CD4-positive, alpha-beta memory T cell (primary cell): ENCODE data around the gene ASTN2. TPM values are rescaled to one million over a fixed set of nuclear protein-coding genes. Genes with fewer than 3 reads are reported as not detected.

Source experiments
- CTCF ChIA-PET: fragments of 350-600 bp; sonication (Branson Sonifier 250); formaldehyde crosslinking; loops from one replicate; lab custom pipeline; 2021; ENCODE audit warnings: inconsistent platforms; ENCODE audit not compliant: partially characterized antibody; lab: Charles Lee
- POLR2A ChIA-PET: fragments of 350-600 bp; sonication (Branson Sonifier 250); formaldehyde crosslinking; loops from one replicate; lab custom pipeline; 2021; ENCODE audit not compliant: partially characterized antibody; lab: Charles Lee
- DNase-seq, 5 donors: peaks; one replicate each; pipeline versions ENCODE4 v3.0.0 to v3.0.0-alpha.2; 2020 to 2022; ENCODE audit warnings: mixed read lengths in 1 of 5
- H3K27ac ChIP-seq: one replicate; pipeline ENCODE4 v1.7.0; 2013; ENCODE audit warnings: low read depth, low read length
- H3K27me3 ChIP-seq: 2 replicates; pipeline ENCODE4 v1.7.0; 2013; ENCODE audit warnings: mild to moderate bottlenecking, low read length, moderate library complexity; ENCODE audit not compliant: insufficient read depth
- H3K36me3 ChIP-seq: 2 replicates; pipeline ENCODE4 v1.7.0; 2013; ENCODE audit warnings: mild to moderate bottlenecking, low read length, moderate library complexity; ENCODE audit not compliant: insufficient read depth
- H3K4me1 ChIP-seq: 2 replicates; pipeline ENCODE4 v1.7.0; 2013; ENCODE audit warnings: mild to moderate bottlenecking, low read length, moderate library complexity; ENCODE audit not compliant: insufficient read depth
- H3K4me3 ChIP-seq, 2 donors: one replicate each; pipeline ENCODE4 v1.7.0; 2013; ENCODE audit warnings: low read length in 2 of 2, mild to moderate bottlenecking in 1 of 2
- H3K9me3 ChIP-seq, 2 donors: one replicate each; pipeline ENCODE4 v1.7.0; 2013; ENCODE audit warnings: low read length in 2 of 2, control low read depth in 1 of 2; ENCODE audit not compliant: control insufficient read depth in 1 of 2
- H3K27ac Mint-ChIP-seq, 7 donors: one replicate each; pipeline ENCODE4 v1.8.0; 2020 to 2021; ENCODE audit warnings: mixed read lengths in 7 of 7, mild to moderate bottlenecking in 6 of 7, inconsistent platforms in 3 of 7, moderate library complexity in 3 of 7
- H3K27me3 Mint-ChIP-seq, 2 donors: one replicate each; pipeline ENCODE4 v1.8.0; 2020 to 2021; ENCODE audit warnings: mixed read lengths in 2 of 2
- H3K36me3 Mint-ChIP-seq, 2 donors: one replicate each; pipeline ENCODE4 v1.8.0; 2020 to 2021; ENCODE audit warnings: mixed read lengths in 2 of 2, inconsistent platforms in 1 of 2, mild to moderate bottlenecking in 1 of 2
- H3K4me1 Mint-ChIP-seq, 4 donors: one replicate each; pipeline ENCODE4 v1.8.0; 2020 to 2021; ENCODE audit warnings: mixed read lengths in 4 of 4, mild to moderate bottlenecking in 1 of 4
- H3K4me3 Mint-ChIP-seq, 8 donors: one replicate each; pipeline ENCODE4 v1.8.0; 2020 to 2021; ENCODE audit warnings: mixed read lengths in 8 of 8, mild to moderate bottlenecking in 7 of 8, moderate library complexity in 6 of 8, inconsistent platforms in 3 of 8
- H3K9me3 Mint-ChIP-seq, 8 donors: one replicate each; pipeline ENCODE4 v1.8.0; 2020 to 2021; ENCODE audit warnings: mixed read lengths in 8 of 8, mild to moderate bottlenecking in 5 of 8, inconsistent platforms in 3 of 8, moderate library complexity in 1 of 8
- intact Hi-C: fragments of 100-400 bp; cut with micrococcal nuclease; formaldehyde crosslinking; loops from one replicate; pipeline ENCODE4 v1.15.1; 2023
- polyA plus RNA-seq, 2 donors: library from polyadenylated mRNA; unstranded; fragments of 300-500 nt; fragmentation: Illumina TruSeq; gene quantifications; one replicate each; pipeline ENCODE4 v1.2.3, GENCODE V29; 2021
- total RNA-seq, 2 experiments: library from RNA; stranded (reverse); gene quantifications; one replicate each; pipeline ENCODE4 v1.2.3, GENCODE V29; 2021

ASTN2 gene
- total and polyA plus RNA-seq, 4 experiments from 2014 or later = 2.7 to 5.9 (median 4.8) TPM

DNA sequence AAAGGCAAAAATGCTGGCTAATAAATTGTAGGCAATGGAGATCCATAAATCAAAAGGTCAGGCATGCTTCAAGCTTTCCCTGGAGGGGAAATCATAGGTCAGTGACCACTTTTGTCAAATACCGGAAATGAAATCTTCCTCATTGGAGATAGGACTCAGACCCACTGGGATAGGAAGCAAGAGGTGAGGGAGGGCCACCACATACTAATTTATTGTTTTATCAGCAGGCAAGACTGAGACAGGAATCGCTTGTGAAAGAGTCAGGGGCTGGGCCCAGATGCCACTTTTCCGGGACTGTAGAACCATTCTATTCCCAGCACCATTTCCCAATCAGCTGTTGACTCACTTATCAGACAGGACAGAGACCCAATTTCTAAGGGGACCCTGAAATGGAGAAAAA is 984.0 kb downstream of the ASTN2 start:
- H3K4me1 ChIP-seq = no peaks in the 10 kb centered on the region
- H3K9me3 Mint-ChIP-seq = peaks cover 0 to 5% (median 0%) of the 10 kb centered on the region in 8 donors

GRCh38 chr9:116425244-116425643 is 989.6 kb downstream of the ASTN2 start:
- no peaks in the 10 kb centered on the region for H3K27me3 ChIP-seq
- DNase-seq = no peak
- Mint-ChIP-seq H3K27me3 (no peaks in the 10 kb centered on the region), H3K4me3 (no peak overlapping the region), H3K9me3 (peaks cover 0 to 5% (median 0%) of the 10 kb centered on the region in 8 donors), H3K36me3 (peaks cover 14 to 60% of the 10 kb centered on the region in 2 donors), H3K27ac (no peak overlapping the region), H3K4me1 (no peaks in the 10 kb centered on the region)
- no peaks in the 10 kb centered on the region for H3K36me3 ChIP-seq
- H3K4me1 ChIP-seq = no peaks in the 10 kb centered on the region
- no peak overlapping the region for H3K27ac ChIP-seq
- H3K4me3 ChIP-seq = no peak overlapping the region
- intact Hi-C loops = no loop called here
- H3K9me3 ChIP-seq = no peaks in the 10 kb centered on the region
- POLR2A ChIA-PET = no interaction called here
- CTCF ChIA-PET = no interaction called here

More for the DNA sequence above, 984.0 kb downstream of the ASTN2 start:
- ChIA-PET POLR2A (no interaction called here), CTCF (no interaction called here)
- no peak overlapping the region for H3K4me3 ChIP-seq
- Mint-ChIP-seq H3K4me3 (no peak overlapping the region), H3K36me3 (peaks cover 12 to 43% of the 10 kb centered on the region in 2 donors), H3K27me3 (no peaks in the 10 kb centered on the region), H3K27ac (no peak overlapping the region), H3K4me1 (no peaks in the 10 kb centered on the region)
- no peaks in the 10 kb centered on the region for H3K27me3 ChIP-seq
- DNase-seq = no peak
- no peaks in the 10 kb centered on the region for H3K9me3 ChIP-seq
- intact Hi-C loops = no loop called here
- no peaks in the 10 kb centered on the region for H3K36me3 ChIP-seq
- no peak overlapping the region for H3K27ac ChIP-seq

- Mint-ChIP-seq H3K4me3 (no peak overlapping the region), H3K27ac (no peak overlapping the region), H3K36me3 (peaks cover 19 to 58% of the 10 kb centered on the region in 2 donors), H3K9me3 (peaks cover 0 to 5% (median 0%) of the 10 kb centered on the region in 8 donors), H3K4me1 (no peaks in the 10 kb centered on the region), H3K27me3 (no peaks in the 10 kb centered on the region)
- Histone ChIP-seq H3K27ac (no peak overlapping the region), H3K9me3 (no peaks in the 10 kb centered on the region), H3K27me3 (no peaks in the 10 kb centered on the region), H3K36me3 (no peaks in the 10 kb centered on the region), H3K4me1 (no peaks in the 10 kb centered on the region), H3K4me3 (no peak overlapping the region)
- ChIA-PET CTCF (no interaction called here), POLR2A (no interaction called here)
- intact Hi-C loops = no loop called here
- no peak for DNase-seq
Observed at GRCh38 chr9:116423149-116423548, 991.7 kb downstream of the ASTN2 start.

DNA sequence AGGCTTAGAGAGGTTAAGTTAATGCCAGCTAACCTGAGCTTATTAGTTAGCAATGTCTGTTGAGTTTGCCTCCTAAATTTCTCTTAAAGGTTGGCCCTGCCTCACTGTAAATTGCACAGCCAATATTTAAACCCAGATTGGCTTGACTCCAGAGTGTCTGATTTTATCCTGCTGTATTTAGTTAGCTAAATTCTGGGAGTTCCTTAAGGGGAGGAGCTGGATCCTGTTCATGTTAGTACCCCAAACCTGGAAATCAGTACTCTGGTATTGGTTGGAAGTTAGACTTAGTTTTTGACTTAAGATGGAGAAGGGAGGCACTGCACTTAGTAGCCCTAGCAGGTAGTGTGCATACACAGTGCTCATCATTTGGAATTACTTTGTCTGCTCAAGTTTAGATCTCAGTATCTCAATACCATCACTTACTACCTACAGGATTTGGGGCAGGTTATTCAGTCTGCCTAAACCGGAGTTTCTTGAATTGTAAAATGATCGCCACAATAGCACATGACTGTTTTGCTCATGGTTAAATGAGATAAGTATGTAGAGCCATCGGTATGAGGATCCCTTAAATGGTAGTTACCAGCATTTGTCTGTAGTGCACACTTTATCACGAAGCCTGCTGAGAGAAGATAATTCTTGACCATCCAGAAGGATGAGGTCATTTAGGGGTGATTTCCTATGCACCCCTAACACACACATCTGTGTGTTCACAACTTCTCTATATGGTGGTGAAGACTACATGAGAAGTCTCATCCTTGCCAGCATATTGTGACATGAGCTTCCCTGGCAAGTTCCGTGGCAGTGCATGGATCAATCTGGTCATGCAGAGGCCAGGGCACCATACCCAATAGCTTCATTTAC is 992.5 kb downstream of the ASTN2 start:
- CTCF ChIA-PET = no interaction called here
- Histone ChIP-seq H3K27me3 (no peaks in the 10 kb centered on the region), H3K4me1 (no peaks in the 10 kb centered on the region), H3K4me3 (no peak overlapping the region), H3K27ac (no peak overlapping the region), H3K36me3 (no peaks in the 10 kb centered on the region), H3K9me3 (no peaks in the 10 kb centered on the region)
- no peaks in the 10 kb centered on the region for H3K27me3 Mint-ChIP-seq
- H3K36me3 Mint-ChIP-seq = peaks cover 15 to 60% of the 10 kb centered on the region in 2 donors
- no peaks in the 10 kb centered on the region for H3K4me1 Mint-ChIP-seq
- intact Hi-C loops = no loop called here
- POLR2A ChIA-PET = no interaction called here
- DNase-seq = no peak
- peaks cover 0 to 5% (median 0%) of the 10 kb centered on the region in 8 donors for H3K9me3 Mint-ChIP-seq
- no peak overlapping the region for H3K4me3 Mint-ChIP-seq
- H3K27ac Mint-ChIP-seq = no peak overlapping the region

DNA sequence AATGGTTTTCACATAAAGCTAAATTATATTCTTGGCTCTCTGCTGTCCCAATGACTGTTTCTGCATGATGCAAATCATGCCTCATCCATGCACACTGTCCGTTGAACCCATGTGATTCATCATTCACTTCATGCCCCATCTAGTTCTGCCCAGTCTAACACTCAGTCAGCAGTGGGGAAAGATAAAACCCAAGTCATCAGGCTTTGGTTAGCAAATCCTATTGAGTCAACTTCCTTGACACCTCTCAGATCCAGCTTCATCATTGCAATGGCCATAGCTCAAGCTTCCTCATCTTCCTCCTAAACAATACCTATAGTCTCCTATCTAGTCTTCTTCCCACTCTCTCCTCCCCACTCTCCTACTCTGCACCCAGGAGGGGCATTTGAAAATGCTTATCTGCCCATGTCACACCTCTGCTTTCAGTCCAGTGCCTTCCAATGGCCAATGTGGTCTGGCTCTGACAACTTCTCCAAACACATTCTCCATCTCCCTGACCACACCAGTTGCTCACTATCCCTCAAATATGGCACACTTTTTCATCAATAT is 993.8 kb downstream of the ASTN2 start:
- Histone ChIP-seq H3K4me3 (no peak overlapping the region), H3K27me3 (no peaks in the 10 kb centered on the region), H3K36me3 (no peaks in the 10 kb centered on the region), H3K27ac (no peak overlapping the region), H3K9me3 (no peaks in the 10 kb centered on the region), H3K4me1 (no peaks in the 10 kb centered on the region)
- ChIA-PET POLR2A (no interaction called here), CTCF (no interaction called here)
- Mint-ChIP-seq H3K4me3 (no peak overlapping the region), H3K4me1 (no peaks in the 10 kb centered on the region), H3K27me3 (no peaks in the 10 kb centered on the region), H3K9me3 (peaks cover 0 to 1% (median 0%) of the 10 kb centered on the region in 8 donors), H3K27ac (no peak overlapping the region), H3K36me3 (peaks cover 11 to 50% of the 10 kb centered on the region in 2 donors)
- DNase-seq = no peak
- intact Hi-C loops = no loop called here

DNA sequence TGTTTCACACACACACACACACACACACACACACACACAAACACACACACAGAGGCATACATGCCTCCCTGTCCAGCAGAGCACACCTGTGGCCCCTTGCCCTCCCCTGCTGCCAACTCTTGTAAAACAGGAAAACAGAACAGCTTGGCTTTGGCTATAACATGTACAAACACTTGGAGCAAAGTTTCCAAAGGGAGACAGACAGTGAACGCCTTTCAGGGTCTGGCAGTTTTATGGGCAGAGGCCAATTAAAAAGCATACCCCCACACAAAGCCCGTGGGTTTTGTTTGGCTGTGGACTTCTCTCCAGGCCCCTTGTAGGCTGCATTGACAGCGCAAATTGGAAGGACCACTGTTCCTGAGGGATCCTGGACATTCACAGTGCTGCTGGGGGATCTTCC is 995.7 kb downstream of the ASTN2 start:
- peaks cover 10 to 34% of the 10 kb centered on the region in 2 donors for H3K36me3 Mint-ChIP-seq
- Histone ChIP-seq H3K9me3 (no peaks in the 10 kb centered on the region), H3K36me3 (no peaks in the 10 kb centered on the region), H3K27me3 (no peaks in the 10 kb centered on the region), H3K4me1 (no peaks in the 10 kb centered on the region), H3K4me3 (no peak overlapping the region), H3K27ac (no peak overlapping the region)
- peak overlapping the region in 1 of 7 donors; percentile 67 for H3K27ac Mint-ChIP-seq
- POLR2A ChIA-PET = no interaction called here
- no peaks in the 10 kb centered on the region for H3K27me3 Mint-ChIP-seq
- peaks cover 0 to 1% (median 0%) of the 10 kb centered on the region in 8 donors for H3K9me3 Mint-ChIP-seq
- no peak for DNase-seq
- no peaks in the 10 kb centered on the region for H3K4me1 Mint-ChIP-seq
- no peak overlapping the region for H3K4me3 Mint-ChIP-seq
- intact Hi-C loops = no loop called here
- CTCF ChIA-PET = no interaction called here

GRCh38 chr9:116417464-116417863 is 997.4 kb downstream of the ASTN2 start:
- intact Hi-C loops = no loop called here
- Histone ChIP-seq H3K27me3 (no peaks in the 10 kb centered on the region), H3K4me3 (no peak overlapping the region), H3K9me3 (no peaks in the 10 kb centered on the region), H3K4me1 (no peaks in the 10 kb centered on the region), H3K27ac (no peak overlapping the region), H3K36me3 (no peaks in the 10 kb centered on the region)
- Mint-ChIP-seq H3K4me3 (no peak overlapping the region), H3K27ac (no peak overlapping the region), H3K4me1 (no peaks in the 10 kb centered on the region), H3K36me3 (peaks cover 8 to 30% of the 10 kb centered on the region in 2 donors), H3K9me3 (peaks cover 0 to 1% (median 0%) of the 10 kb centered on the region in 8 donors), H3K27me3 (no peaks in the 10 kb centered on the region)
- ChIA-PET POLR2A (no interaction called here), CTCF (no interaction called here)
- DNase-seq = no peak
